Smooth muscle cell of the brain vasculature (primary cell): ENCODE data around the gene ARMC9.
"Not testable (repeated sequence)": the region's sequence is repeated elsewhere in the genome, so short reads cannot be mapped to it uniquely, and the experiment has no call there.

Experiments used
- DNase-seq: peaks from one replicate; pipeline ENCODE4 v3.0.0-alpha.2; 2012; ENCODE audit warnings: low read depth, low spot score

ARMC9 gene

DNA sequence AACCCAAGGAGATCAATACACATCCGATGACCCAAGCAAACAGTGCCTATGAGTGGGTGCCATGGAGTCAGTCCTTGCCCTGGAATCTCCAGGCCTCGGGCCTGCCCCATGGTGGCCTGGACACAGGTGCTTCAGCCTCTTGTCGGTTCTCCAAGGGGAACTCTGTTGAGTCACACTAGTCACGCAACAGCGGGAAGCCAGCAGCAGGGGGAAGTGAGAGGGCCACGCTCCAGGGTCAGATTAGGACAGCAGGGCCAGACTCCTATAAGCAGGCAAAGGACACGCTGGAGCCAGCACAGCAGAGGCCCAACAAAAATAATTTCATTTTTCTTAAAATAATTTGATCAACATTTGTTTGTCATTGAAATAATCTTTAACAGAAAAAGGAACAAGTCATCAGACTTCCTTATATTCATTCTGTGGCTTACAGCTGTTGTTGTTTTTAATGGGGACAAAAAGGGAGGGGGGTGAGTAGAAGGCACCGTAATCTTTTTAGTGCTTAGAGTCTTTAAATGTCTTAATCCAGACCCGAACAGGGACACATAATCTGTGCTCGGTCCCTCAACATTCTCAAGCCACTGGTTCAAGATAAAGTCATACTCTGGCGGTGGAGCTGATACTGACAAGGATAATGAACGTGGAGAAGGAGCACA is 16.4 kb upstream of the ARMC9 start:
- no peak for DNase-seq

DNA sequence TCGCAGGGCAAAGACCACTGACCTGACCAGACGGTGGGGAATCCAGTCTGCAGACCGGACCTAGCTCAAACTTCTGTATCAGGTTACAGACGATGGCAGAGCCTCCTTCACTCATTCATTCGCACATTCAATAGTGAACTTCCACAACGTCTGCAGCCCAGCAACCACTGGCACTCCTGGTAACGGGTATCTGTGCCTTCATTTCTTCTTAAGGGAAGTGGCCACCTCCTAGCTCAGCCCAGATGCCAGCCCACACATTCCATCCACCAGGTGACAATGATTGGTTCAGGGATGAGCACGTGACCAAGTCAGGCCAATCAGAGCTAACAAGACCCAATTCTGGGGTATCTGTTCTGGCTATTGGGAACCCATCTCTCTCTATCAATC is 15.9 kb upstream of the ARMC9 start:
- no peak for DNase-seq

DNA sequence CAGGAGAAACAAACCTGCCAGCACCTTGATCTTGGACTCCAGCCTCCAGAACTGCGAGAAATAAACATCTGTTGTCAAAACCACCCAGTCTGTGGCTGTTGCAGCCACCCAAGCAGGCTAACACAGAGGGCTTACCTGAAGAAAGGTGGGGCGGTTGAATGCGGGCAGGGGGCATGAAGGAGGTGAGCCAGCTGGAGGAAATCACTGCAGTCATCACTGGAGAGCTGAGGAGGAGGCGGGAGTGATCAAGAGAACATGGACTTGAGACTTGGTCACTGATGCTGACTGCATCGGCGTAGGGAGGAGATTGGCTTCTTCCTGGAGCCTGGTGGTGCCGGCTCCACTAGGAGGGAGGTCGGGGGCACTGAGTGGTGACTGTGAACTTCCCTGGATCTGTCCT is 14.6 kb upstream of the ARMC9 start:
- DNase-seq, result no peak

DNA sequence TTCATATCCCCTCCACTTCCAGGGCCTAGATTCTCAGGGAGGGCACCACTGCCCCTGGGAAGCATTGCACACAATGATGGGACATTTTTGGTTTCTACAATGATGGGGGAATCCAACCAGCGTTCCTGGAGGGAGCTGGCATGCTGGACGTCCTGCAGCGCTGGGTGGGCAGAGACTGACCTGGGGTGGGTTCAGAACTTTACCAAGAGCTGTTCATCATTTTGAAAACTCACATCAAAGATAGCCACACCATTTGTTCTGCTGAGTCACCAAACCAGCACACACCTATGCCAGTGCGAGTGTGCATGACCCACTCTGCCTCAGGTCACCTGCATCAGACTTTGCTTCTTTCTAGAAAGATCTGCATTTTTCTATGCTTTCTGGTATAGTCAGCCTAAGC is 14.1 kb upstream of the ARMC9 start:
- no peak for DNase-seq

DNA sequence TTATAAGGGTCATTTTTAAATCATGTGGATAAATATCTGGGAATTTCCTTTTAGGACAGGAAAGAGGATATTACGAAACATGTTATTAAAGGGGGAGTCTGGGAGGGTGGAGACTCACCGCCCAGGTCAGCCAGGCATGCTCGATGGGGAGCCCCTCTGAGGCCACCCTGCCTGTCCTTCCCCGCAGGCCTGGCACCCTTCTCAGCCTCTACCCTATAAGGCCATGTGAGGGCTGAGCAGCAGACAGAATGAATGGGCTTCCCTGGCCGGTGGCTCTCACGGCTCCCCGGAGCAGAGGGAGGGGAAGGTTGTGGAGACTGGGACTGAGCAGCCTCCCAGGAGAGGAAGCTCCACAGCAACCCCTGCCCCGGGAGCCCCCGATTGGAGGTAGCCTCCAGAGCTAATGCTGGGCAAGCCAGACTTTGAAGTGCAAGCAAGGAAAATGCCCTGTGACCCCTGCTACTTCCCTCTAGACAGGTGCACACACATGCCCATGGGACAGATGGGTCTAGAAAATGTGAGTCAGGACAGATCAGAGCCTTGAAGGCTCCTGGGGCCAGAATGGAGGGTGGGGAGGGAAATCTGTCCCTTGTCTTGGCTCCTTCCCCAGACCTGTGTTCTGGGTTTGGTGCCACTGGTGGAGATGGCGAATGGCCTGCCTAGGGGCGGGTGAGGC is 13.2 kb upstream of the ARMC9 start:
- DNase-seq, result no peak

DNA sequence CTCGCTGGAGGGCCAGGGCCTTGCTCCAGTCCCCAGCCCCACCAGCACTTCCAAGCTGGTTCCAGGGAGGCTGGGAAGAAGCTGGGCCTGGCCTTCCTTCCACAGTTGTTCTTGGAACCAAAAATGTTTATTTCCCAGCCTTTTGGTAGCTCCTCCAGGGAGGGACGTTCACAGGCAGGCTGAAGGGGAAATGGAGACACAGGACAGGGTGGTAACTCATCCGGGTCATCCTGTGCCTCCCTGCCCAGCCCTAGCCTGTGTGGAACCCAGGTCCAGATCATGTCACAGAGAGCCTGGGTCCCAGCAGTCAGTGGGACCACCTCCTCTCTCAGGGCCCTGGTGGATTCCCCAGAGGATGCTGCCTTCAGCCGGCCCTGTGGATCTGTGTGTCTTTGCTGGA is 12.5 kb upstream of the ARMC9 start:
- no peak for DNase-seq

DNA sequence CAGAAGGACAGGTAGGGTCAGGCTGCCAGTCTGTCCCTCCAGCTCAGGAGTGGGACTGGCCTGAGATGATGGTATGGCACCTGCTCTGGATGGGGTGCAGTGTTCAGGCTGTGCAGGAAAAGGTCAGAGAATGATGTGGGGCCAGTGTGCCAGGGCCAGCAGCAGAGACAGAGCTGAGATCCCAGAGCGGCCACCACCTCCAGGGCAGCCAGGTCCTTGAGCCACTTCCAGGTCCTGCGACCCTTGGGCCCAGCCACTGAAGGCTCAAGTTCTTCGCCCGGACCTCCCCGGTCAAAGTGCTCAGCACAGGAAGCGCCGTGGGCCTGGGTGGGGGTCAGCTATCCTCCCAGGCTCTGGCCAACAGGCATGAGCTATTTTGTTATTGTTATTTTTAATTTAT is 12.1 kb upstream of the ARMC9 start:
- DNase-seq, result no peak

DNA sequence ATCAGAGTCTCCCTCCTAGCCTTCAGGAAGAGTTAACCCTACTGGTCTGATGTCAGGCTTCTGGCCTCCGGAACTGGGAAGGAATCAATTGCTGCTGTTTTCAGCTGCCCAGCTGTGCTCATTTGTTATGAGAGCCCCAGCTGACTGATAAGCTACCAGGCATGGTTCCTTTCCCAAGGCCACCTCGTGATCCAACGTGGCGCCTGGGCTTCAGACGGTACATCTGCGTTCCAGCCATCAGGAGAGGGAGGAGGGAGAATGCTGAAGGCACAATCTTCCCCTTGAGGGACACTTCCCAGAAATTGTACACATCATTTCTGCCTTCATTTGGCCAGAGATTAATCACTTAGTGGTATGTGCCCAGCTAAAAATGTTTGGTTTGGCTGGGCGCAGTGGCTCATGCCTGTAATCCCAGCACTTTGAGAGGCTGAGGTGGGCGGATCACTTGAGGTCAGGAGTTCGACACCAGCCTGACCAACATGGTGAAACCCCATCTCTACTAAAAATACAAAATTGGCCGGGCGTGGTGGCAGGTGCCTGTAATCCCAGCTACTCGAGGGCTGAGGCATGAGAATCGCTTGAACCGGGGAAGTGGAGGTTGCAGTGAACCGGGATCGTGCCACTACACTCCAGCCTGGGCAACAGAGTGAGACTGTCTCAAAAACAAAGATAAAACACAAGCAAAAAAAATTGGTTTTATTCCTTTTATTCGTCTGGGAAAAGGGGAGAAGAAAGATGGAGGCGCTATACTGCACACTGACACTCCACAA is 10.5 kb upstream of the ARMC9 start:
- no peak for DNase-seq

DNA sequence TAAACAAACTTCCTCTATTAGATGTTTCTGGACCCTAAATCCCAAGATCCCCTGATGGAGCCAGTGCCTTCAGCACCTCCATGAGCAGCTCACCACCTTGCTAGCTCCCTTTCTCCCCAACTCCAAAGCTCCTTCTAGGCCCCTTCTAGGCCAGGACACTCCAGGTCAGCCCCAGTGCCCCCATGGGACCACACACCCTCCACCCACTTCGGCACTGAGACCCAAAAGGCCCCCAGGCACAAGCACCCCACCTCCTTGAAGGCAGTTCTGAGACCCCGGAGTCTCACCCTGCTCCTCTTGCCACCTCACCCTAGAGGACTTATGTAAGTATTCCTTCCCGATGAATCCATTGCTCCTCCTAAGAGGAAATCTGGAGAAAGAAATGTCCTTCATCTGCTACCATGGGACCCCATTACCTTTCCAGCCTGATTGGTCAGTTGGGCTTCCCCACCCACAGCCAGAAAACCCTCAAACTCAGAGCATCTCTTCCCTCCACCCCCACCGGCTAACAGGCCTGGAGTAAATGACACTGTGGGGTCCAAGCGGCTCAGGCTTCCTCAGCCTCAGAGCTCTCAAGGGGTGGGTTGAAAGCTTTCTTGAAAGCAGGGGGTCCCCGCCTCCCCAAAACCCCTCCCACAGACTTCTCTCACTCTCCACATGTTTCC is 9.8 kb upstream of the ARMC9 start:
- DNase-seq, result no peak

DNA sequence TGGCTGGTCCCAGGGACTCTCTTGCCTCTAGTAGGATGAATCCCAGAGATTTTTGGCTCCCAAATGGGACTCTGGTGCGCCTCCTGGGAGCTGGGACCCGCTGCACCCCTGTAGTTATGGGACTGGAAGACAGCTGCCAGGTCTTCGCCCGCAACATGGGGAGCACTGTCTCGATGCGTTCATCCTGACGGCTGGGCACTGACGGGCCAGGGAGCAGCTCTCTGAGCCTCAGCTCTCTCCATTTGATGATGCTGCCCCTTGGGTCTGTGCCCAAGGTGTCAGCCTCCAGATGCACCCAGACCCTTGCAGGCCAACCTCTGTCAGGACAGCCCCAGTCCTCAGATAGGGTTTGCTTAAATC is 9.3 kb upstream of the ARMC9 start:
- no peak for DNase-seq

DNA sequence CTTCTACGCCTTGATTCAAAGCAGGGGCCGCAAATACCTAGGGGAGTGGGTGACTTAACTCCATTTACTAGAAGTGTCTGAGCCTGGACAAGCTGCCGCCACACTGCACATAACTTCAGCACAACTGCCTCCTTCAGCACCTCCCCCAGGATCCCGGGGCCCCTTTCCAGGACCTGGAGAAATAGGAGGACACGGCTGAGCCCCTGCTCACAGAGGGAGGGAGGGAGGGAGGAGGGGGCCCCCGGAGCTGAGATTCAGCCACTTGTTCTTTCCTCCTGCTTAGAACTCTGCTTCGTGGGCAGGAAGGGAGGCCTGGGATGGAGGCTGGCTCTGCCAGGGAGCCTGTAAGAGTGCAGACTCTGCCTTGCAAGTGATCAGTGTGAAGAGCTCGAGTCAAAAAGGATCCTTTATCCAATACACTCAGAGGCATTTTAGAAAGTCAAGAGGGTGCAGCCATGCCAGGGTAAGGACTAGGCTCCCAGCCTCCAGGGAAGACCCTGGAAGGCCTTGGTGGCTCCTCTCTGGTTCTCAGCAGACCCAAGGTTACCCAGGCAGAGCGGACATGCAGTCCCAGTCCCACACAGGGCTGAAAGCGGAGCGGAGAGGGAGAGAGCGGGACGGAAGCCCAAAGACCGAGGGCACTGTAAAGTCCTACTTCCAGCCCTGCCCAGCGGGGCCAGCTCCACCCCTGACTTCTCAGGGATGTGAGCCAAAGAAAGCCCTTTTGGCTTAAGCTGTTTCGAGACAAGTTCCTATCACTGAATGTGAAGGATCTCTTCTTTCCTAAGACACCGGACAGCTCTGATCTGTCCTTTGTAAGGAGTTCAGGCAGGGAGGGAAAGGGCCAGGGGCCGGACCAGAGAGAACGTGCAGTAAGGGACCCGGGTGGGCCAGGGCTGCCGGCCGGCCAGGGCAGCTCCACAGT is 8.6 kb upstream of the ARMC9 start:
- no peak for DNase-seq

DNA sequence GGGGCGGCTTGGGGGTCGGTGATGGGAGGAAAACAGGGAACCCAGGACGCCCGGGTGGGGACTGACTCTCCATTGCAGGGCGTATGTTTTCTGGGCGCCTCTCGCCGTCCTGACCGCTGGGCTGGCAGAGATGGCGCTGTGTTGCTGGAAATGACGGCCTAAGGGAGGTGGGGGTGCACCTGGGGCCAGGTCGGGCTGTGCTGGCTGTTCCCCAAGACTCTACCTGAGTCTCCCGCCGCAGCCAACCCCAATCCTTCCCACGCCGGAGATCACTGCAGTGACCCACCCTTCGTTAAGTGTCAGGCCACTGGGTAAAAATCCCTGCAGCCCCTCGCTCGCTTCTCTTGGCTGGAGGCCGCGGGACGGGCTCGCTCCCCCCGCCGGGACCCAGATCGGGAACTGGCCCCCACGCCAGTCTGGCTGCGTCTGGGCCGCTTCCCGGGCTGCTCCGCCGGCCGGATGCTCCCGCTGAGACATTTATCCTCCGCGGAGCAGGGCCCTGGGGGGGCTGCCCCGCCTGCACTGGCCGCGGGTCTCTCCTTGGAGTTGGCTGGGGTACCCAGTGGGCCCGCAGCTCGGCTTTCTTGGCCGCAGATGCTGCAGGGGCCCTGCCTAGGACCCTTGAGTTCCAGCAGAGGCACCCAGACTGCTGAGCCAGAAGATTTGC is 7.8 kb upstream of the ARMC9 start:
- DNase-seq, result no peak

DNA sequence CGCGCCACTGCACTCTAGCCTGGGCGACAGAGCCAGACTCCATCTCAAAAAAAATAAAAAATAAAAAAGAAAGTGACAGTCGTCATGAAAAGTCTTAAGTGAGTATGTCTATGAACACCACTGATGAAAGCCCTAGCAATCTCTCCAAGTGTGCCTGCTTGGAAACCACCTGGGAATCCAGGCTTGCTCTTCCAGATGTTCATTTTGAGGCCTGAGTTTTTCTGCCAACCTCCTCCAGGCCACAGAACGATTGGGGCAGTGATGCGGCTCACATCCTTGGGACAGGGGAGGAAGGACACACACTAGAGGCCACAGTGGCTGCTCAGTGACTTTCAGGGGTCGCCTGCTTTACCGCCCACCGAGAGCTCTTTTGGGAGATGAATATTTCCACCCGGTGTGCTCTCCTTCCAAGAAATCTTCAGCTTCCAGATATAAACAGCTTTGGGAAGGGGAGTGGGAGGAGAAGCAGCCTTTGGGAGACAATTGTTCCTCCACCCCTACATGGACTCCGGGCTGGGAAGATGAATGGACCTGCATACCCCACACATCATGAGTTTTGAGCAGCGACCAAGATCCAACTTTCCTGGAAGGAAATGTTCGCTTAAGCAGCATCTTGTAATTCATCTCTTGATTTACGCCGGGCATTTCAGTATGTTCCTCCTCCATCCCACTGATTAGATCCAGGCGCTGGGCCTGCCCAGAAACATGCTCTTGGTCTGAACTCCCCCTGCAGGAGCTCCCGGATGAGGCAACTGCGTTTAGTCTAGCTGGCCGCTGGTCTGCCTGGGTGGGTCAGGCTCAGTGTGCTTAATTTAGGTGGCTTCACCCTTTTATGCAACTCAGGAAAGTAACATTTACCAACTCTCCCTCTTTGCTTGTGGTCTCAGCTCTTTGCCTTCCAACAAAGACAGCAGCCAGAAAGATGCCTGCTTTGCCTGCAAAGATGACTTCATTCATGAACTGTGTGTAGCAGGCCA is 6.2 kb upstream of the ARMC9 start:
- peak; percentile 81 for DNase-seq

DNA sequence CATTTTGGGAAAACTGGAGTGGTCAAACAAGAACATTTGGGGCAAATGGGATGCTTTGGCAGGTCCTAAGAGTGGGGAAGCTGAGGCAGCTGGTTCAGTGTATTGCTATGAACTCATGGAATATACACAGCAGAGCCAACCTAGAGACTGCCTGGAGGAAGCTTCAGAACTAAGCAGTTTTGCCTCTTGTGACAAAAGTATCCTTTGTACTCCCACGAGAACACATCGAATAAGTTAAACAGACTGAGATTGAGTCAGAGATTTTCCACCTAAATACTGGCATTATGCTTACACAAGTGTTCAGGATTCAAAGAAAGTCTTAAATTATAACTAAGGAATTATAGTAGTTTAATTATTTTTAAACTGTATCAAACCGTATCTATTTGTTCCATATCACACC is 5.2 kb upstream of the ARMC9 start:
- DNase-seq, result no peak

DNA sequence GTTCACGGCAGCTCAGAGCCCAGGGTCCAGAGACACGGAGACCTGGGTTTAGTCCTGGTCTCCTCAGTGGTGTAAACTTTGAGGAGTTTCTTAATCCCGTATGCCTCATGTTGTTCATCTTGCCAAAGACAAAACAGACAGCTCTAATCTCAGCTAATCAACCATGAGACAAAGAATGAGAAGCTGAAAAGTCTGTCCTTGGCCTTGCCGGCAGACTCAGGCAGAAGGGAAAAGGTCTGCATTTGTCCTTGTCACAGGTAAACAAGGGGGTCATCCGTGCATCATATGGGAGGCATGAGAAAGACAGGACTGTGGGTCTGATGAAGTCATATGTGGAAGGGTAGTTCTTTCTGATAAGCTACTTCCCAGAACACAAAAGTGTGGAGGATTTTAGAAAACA is 1.8 kb upstream of the ARMC9 start:
- no peak for DNase-seq

DNA sequence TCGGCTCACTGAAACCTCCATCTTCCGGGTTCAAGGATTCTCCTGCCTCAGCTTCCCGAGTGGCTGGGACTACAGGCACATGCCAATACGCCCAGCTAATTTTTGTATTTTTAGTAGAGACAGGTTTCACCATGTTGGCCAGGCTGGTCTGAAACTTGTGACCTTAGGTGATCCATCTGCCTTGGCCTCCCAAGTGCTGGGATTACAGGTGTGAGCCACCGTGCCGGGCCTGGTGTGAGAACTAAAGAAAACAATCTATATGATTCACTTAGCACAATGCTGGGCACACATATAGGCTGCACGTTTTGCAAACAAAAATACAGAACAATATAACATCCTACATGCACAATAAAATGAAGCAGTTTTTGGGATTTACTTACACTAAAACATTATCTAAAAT is 1.2 kb upstream of the ARMC9 start:
- not testable (repeated sequence) for DNase-seq

DNA sequence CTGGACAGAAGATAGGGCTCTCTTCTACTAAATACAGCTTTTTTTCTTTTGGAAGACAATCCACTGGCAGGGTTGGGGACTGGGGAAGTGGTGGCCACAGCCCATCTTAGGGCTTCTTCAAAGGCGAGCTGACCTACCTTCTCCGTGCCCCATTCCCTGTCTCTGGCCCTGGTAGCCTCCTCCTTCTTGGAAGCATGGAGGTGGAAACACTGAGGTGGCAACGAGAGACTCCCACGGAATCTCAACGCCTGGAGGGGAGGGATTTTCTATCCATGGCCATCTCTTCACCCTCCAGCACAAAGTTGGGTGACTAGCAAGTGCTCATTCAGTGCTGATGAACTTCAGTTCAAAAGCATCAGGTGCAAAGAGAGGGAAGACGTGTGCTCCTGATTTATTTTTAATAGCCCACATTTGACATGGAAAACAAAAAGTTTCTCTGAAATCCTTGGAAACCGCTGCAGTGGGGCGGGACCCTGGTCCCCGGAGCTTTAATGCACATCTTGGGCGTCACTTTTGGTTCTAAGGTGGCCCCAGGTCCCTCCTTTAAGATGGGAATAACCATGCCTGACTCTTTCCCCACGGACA is 633 bp upstream of the ARMC9 start:
- DNase-seq, result no peak

DNA sequence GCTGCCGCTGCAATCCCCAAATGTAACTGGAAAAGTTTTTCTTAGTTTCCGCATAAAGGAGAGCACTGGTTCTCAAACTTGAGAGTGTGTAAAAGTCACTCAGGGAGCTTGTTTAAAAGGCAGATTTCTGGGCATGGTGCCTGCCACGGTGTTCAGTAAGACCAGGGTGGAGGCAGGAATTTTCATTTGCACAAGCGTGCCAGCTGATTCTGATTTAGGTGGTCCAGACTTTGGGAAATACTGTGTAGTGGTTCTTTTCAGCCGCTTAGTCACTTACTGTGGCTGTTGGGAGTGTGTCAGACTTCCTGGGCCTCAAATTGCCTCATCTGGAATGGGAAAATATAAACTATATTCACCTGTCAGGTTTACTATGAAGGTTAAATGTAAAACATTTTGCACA is 788 bp downstream of the ARMC9 start:
- DNase-seq, result no peak

DNA sequence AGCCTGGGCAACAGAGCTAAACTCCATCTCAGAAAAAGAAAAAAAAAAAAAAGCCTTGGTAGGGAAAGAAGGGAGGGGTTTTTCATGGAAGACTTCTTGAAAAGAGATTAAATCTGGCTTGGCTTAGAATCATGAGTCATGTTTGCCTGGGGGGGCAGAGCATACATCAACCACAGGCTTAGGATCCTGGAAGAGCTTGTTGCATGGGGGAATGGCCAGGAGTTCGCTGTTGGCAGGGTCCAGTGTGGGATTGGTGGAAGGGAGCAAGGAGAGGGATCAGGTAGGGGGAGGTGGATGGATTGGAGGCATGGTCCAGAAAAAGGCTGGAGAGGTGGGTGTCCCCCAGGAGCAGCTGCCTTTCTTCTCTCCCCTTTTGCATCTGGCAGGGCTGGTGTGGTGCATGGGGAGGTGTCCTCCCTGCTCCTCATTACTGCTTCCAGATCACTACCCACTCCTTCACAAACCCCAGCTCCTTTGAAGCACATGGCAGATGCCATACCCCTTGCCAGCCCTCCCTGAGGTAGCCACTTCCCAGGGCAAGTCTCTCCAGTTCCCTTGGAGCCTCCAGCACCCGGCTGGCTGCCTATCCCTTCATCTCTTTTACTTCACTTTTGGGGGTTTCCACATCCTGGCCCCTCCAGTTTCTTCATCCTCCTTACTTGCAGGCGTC is 2.5 kb downstream of the ARMC9 start:
- no peak for DNase-seq
